Activated naive CD8-positive, alpha-beta T cell treated with anti-CD3 and anti-CD28 coated beads for 36 hours (primary cell): ENCODE results near the gene EP400. TPM values are rescaled to one million over a fixed set of nuclear protein-coding genes. Genes with fewer than 3 reads are reported as not detected.

Experiments
- DNase-seq: peaks from one replicate; pipeline ENCODE4 v3.0.0; 2021
- H3K27ac Mint-ChIP-seq: one replicate; pipeline ENCODE4 v1.8.0; 2022; ENCODE audit warnings: mild to moderate bottlenecking, moderate library complexity, mixed read lengths
- H3K27me3 Mint-ChIP-seq: one replicate; pipeline ENCODE4 v1.8.0; 2022; ENCODE audit warnings: mild to moderate bottlenecking, mixed read lengths
- H3K36me3 Mint-ChIP-seq: one replicate; pipeline ENCODE4 v1.8.0; 2021; ENCODE audit warnings: mild to moderate bottlenecking, mixed read lengths
- H3K4me1 Mint-ChIP-seq: one replicate; pipeline ENCODE4 v1.8.0; 2021; ENCODE audit warnings: mixed read lengths
- H3K4me3 Mint-ChIP-seq: one replicate; pipeline ENCODE4 v1.8.0; 2022; ENCODE audit warnings: mild to moderate bottlenecking, moderate library complexity, mixed read lengths
- H3K9me3 Mint-ChIP-seq: one replicate; pipeline ENCODE4 v1.8.0; 2022; ENCODE audit warnings: mixed read lengths
- total RNA-seq, 2 experiments: library from RNA; stranded (reverse); gene quantifications; one replicate each; pipeline ENCODE4 v1.2.3, GENCODE V29; 2021

The EP400 gene
- total RNA-seq, 2 experiments from 2014 or later = 42.8 to 43.6 TPM

GRCh38 chr12:131991816-131992430 lies 42.2 kb downstream of the EP400 start:
- no peak overlapping the region for H3K27ac Mint-ChIP-seq
- H3K9me3 Mint-ChIP-seq = no peaks in the 10 kb centered on the region
- H3K4me1 Mint-ChIP-seq = no peaks in the 10 kb centered on the region
- H3K4me3 Mint-ChIP-seq = no peak overlapping the region
- no peak for DNase-seq
- no peaks in the 10 kb centered on the region for H3K27me3 Mint-ChIP-seq
- H3K36me3 Mint-ChIP-seq = peaks cover 29% of the 10 kb centered on the region

- H3K27ac Mint-ChIP-seq = no peak overlapping the region
- no peak overlapping the region for H3K4me3 Mint-ChIP-seq
Measured at GRCh38 chr12:131994589-131994988, 44.8 kb downstream of the EP400 start.

DNA sequence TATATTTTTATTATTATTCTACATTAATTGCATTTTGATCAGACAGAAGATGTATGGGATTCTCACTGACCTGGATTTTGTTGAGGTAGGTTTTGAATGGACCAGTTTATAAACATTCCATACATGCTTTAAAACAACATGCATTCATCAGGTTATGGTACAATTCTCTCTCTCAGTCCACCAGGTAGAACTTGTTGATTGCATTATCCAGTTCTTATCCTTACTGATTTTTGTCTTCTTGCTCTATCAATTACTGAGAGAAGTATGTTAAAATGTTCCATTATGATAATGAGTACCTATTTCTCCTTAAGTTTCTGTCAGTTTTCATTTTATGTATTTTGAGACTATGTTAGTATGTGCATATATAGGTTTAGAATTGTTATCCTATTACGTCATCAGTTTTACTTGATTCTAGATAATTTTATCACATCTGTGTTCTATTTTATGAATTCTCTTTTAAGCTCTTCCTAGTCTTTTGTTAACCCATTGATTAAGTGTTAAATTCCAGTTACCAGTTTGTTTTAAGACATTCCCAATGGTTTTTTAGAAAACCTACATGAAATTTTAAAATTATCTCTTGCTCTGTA lies 50.6 kb downstream of the EP400 start:
- H3K4me3 Mint-ChIP-seq = no peak overlapping the region
- no peaks in the 10 kb centered on the region for H3K4me1 Mint-ChIP-seq
- no peak overlapping the region for H3K27ac Mint-ChIP-seq
- peaks cover 8% of the 10 kb centered on the region for H3K36me3 Mint-ChIP-seq
- no peak for DNase-seq
- H3K27me3 Mint-ChIP-seq = no peaks in the 10 kb centered on the region
- H3K9me3 Mint-ChIP-seq = no peaks in the 10 kb centered on the region

More at GRCh38 chr12:131994589-131994988, 44.8 kb downstream of the EP400 start:
- no peaks in the 10 kb centered on the region for H3K27me3 Mint-ChIP-seq
- H3K9me3 Mint-ChIP-seq = no peaks in the 10 kb centered on the region
- peaks cover 26% of the 10 kb centered on the region for H3K36me3 Mint-ChIP-seq
- no peak for DNase-seq
- no peaks in the 10 kb centered on the region for H3K4me1 Mint-ChIP-seq

- Mint-ChIP-seq H3K27ac (no peak overlapping the region), H3K4me1 (no peaks in the 10 kb centered on the region), H3K27me3 (no peaks in the 10 kb centered on the region), H3K9me3 (no peaks in the 10 kb centered on the region), H3K36me3 (peaks cover 10% of the 10 kb centered on the region), H3K4me3 (no peak overlapping the region)
- no peak for DNase-seq
Measured at GRCh38 chr12:132003846-132004245, 54.1 kb downstream of the EP400 start.

GRCh38 chr12:132004946-132005345 lies 55.2 kb downstream of the EP400 start:
- no peak overlapping the region for H3K4me3 Mint-ChIP-seq
- no peaks in the 10 kb centered on the region for H3K9me3 Mint-ChIP-seq
- peaks cover 10% of the 10 kb centered on the region for H3K36me3 Mint-ChIP-seq
- no peaks in the 10 kb centered on the region for H3K27me3 Mint-ChIP-seq
- no peak overlapping the region for H3K27ac Mint-ChIP-seq
- no peaks in the 10 kb centered on the region for H3K4me1 Mint-ChIP-seq
- DNase-seq = no peak

GRCh38 chr12:132006056-132006680 lies 56.4 kb downstream of the EP400 start:
- Mint-ChIP-seq H3K27ac (no peak overlapping the region), H3K4me1 (no peaks in the 10 kb centered on the region), H3K27me3 (no peaks in the 10 kb centered on the region), H3K4me3 (no peak overlapping the region), H3K36me3 (peaks cover 13% of the 10 kb centered on the region), H3K9me3 (no peaks in the 10 kb centered on the region)
- no peak for DNase-seq

DNA sequence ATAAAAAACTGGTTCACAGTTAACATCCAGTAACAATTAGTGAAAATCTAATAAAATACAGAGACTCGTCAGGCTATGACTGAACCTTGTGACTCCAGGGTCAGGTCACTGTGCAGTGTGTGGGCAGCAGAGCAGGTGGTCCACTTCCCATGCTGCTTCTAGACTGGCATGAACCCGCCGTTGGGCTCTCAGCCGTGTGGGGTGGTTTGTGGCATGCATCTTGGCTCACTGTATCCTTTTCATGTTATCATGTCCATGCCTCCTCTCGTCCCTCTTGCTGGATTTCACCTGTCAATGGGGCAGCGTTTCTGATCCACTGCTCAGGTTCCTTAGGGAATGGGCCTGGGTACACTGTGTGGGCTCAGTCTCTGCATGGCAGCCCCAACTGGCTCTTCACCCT lies 57.3 kb downstream of the EP400 start:
- Mint-ChIP-seq H3K4me1 (no peaks in the 10 kb centered on the region), H3K27me3 (no peaks in the 10 kb centered on the region), H3K36me3 (peaks cover 13% of the 10 kb centered on the region), H3K9me3 (no peaks in the 10 kb centered on the region), H3K27ac (no peak overlapping the region), H3K4me3 (no peak overlapping the region)
- no peak for DNase-seq

DNA sequence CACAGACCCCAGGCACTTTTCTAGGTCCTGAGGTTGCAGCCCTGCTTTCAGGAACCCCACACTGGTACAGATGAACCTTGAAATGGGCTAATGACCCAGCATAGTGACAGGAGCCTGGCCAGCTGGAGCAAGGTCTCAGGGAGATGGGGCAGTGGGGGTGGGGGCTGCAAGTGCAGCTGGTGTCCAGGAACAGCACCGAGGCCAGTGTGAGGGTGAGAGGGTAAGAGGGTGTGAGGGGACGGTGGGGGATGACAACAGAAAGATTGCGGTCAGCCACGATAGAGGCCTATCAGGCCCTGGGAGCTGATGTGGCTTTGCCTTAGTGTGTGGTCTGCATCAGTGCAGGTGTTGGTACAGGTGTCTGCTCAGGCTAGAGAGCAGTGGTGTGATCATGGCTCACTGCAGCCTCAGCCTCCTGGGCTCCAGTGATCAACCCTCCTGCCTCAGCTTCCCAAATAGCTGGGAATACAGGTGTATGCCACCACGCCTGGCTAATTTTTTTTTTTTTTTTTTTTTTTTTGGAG lies 59.7 kb downstream of the EP400 start:
- Mint-ChIP-seq H3K4me3 (no peak overlapping the region), H3K36me3 (peaks cover 18% of the 10 kb centered on the region), H3K27me3 (no peaks in the 10 kb centered on the region), H3K9me3 (no peaks in the 10 kb centered on the region), H3K4me1 (no peaks in the 10 kb centered on the region), H3K27ac (no peak overlapping the region)
- DNase-seq = no peak

DNA sequence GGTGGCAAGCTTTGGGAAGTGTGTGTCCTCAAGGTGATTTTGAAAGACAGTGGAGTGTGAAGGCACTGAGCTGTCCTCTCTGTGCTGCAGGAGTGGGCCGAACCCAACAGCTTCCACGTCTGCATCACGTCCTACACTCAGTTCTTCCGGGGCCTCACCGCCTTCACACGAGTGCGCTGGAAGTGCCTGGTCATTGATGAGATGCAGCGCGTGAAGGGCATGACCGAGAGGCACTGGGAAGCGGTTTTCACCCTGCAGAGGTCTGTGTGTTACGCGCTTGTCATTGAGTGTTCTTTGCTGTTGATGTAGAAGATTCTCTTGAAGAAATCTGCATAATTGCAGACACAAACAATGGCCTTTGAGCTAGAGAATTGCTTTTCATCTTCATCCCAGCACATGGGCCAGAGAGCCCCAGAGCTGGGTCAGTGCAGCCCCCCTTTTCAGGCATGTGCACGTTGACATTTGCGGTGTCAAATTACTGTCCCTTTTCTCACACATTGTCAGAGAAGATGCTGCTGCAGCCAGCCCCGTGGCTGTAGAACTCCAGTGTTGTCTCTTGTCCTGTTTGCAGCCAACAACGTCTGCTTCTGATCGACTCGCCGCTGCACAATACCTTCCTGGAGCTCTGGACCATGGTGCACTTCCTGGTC lies 63.3 kb downstream of the EP400 start:
- H3K9me3 Mint-ChIP-seq = no peaks in the 10 kb centered on the region
- H3K36me3 Mint-ChIP-seq = peaks cover 18% of the 10 kb centered on the region
- H3K27ac Mint-ChIP-seq = no peak overlapping the region

DNA sequence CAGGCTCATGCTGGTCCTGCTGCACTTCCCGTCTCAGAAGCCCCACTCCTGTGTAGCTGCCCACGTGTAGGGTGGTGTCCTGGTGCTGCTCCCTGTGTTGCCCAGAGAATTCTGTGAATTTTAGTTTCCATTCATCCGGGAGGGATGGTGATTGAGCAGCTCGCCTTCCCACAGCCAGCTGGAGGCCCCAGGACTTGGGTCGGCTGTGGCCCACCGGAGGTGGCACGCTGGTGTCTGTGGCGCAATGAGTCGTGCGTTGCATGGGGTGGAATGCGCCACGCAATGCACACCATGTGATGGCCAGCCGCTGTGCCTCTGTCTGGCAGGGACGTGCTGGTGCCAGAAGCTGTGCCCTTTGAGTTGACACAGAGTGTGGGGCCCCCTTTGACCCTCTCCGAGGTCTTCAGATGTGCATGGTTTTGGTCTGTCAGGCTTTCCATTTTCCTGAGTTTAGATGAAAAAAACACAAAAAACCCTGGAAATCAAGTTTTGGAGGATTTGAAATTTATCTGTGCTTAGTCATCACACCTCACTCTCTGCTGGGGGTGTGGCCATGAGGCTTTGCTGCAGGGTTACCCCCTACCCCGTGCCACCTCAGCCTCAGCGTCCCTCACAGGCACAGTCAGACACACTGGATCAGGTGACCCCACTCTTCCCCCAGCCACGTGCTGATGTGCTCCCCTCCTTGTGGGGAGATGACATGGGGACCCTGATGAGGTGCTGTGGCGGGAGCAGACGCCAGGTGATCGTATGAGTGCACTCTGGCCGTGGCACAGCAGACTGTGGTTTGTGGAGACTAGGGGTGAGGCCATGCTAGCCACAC lies 64.6 kb downstream of the EP400 start:
- no peak for DNase-seq
- no peaks in the 10 kb centered on the region for H3K27me3 Mint-ChIP-seq
- peaks cover 18% of the 10 kb centered on the region for H3K36me3 Mint-ChIP-seq
- H3K27ac Mint-ChIP-seq = no peak overlapping the region
- no peaks in the 10 kb centered on the region for H3K9me3 Mint-ChIP-seq
- H3K4me3 Mint-ChIP-seq = no peak overlapping the region
- no peaks in the 10 kb centered on the region for H3K4me1 Mint-ChIP-seq

More for the DNA sequence above, 63.3 kb downstream of the EP400 start:
- H3K4me1 Mint-ChIP-seq = no peaks in the 10 kb centered on the region
- H3K4me3 Mint-ChIP-seq = no peak overlapping the region
- no peak for DNase-seq
- no peaks in the 10 kb centered on the region for H3K27me3 Mint-ChIP-seq

GRCh38 chr12:132014915-132015280 lies 65.2 kb downstream of the EP400 start:
- Mint-ChIP-seq H3K4me1 (no peaks in the 10 kb centered on the region), H3K9me3 (no peaks in the 10 kb centered on the region), H3K27me3 (no peaks in the 10 kb centered on the region), H3K4me3 (no peak overlapping the region), H3K36me3 (peaks cover 18% of the 10 kb centered on the region), H3K27ac (no peak overlapping the region)
- no peak for DNase-seq

GRCh38 chr12:132015686-132016430 lies 66.1 kb downstream of the EP400 start:
- Mint-ChIP-seq H3K27ac (no peak overlapping the region), H3K9me3 (no peaks in the 10 kb centered on the region), H3K4me1 (no peaks in the 10 kb centered on the region), H3K27me3 (no peaks in the 10 kb centered on the region), H3K4me3 (no peak overlapping the region), H3K36me3 (peaks cover 20% of the 10 kb centered on the region)
- DNase-seq = no peak

GRCh38 chr12:132018193-132018916 lies 68.6 kb downstream of the EP400 start:
- peaks cover 16% of the 10 kb centered on the region for H3K36me3 Mint-ChIP-seq

GRCh38 chr12:132019891-132020290 lies 70.1 kb downstream of the EP400 start:
- no peak overlapping the region for H3K4me3 Mint-ChIP-seq
- no peak overlapping the region for H3K27ac Mint-ChIP-seq
- H3K9me3 Mint-ChIP-seq = no peaks in the 10 kb centered on the region
- H3K36me3 Mint-ChIP-seq = peaks cover 13% of the 10 kb centered on the region
- H3K4me1 Mint-ChIP-seq = no peaks in the 10 kb centered on the region
- no peak for DNase-seq
- no peaks in the 10 kb centered on the region for H3K27me3 Mint-ChIP-seq

More at GRCh38 chr12:132018193-132018916, 68.6 kb downstream of the EP400 start:
- H3K27ac Mint-ChIP-seq = peak overlapping the region; percentile 1
- H3K27me3 Mint-ChIP-seq = no peaks in the 10 kb centered on the region
- no peaks in the 10 kb centered on the region for H3K9me3 Mint-ChIP-seq
- no peaks in the 10 kb centered on the region for H3K4me1 Mint-ChIP-seq
- no peak overlapping the region for H3K4me3 Mint-ChIP-seq
- DNase-seq = no peak
